Hepatocyte (in vitro differentiated cells): ENCODE results near the gene HS6ST1.

Experiments
- CTCF ChIP-seq: fragments of 200-600 bp; sonication (generic); IDR thresholded peaks from 2 replicates; pipeline ENCODE4 v1.5.1; 2016; ENCODE audit warnings: antibody characterized with exemption, mild to moderate bottlenecking; ENCODE audit not compliant: poor library complexity
- EZH2 ChIP-seq: fragments of 200-600 bp; sonication (generic); IDR thresholded peaks from 2 replicates; pipeline ENCODE4 v1.6.1; 2016; ENCODE audit warnings: antibody characterized with exemption, mild to moderate bottlenecking, borderline replicate concordance

DNA sequence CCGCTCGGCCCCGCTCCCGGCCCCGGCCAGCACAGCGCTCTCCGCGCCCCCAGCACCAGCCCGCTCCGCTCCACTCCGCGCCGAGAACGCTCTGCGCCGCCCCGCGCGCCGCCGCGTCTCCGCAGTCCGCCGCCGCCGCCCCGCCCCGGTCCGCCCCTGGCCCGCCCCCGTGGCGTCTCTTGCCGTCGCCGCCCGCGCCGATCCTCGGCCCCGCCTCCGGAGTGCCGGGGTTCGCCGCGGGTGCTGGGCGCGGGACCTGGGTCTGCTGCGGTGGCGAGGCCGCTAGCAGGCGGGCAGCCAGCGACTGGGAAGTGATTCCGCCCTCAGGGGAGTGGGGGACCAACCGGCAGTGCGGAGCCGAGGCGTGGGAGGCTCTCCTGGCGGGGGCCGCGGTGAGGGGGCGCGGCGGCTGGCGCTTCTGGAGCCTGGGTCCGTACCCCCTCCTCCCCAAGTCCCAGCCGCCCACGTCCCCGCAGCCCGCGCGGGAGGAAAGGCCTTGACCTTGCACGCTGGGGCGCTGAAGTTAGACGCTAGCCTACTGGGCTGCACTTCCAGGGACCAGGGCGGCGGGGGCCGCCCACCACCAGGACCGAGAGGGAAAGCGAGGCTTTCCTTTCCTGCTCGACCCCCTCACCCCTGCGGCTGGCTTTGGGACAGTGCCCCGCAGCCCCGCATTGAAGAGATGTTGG lies at the start of gene HS6ST1:
- TF ChIP-seq CTCF = no peak
- no peak for TF ChIP-seq EZH2
